HEK293T (cell line): Measurements from ENCODE around the gene CPEB4.

Experiments
- CTBP1 ChIP-seq: fragments of 450-650 bp; IDR thresholded peaks from 2 replicates; pipeline ENCODE4 v1.6.1; 2016; ENCODE audit warnings: borderline replicate concordance
- ELF4 ChIP-seq: fragments of 450-650 bp; IDR thresholded peaks from 2 replicates; pipeline ENCODE4 v1.6.1; 2017; ENCODE audit warnings: antibody characterized with exemption
- FOXA1 ChIP-seq: fragments of 450-650 bp; IDR thresholded peaks from 2 replicates; pipeline ENCODE4 v1.6.1; 2016; ENCODE audit warnings: mild to moderate bottlenecking
- HDGF ChIP-seq: fragments of 450-650 bp; IDR thresholded peaks from 2 replicates; pipeline ENCODE4 v1.6.1; 2017; ENCODE audit warnings: antibody characterized with exemption, borderline replicate concordance
- LEF1 ChIP-seq: fragments of 450-650 bp; IDR thresholded peaks from 2 replicates; pipeline ENCODE4 v1.6.1; 2017; ENCODE audit warnings: mild to moderate bottlenecking, borderline replicate concordance
- SP1 ChIP-seq: fragments of 450-650 bp; IDR thresholded peaks from 2 replicates; pipeline ENCODE4 v1.6.1; 2017

DNA sequence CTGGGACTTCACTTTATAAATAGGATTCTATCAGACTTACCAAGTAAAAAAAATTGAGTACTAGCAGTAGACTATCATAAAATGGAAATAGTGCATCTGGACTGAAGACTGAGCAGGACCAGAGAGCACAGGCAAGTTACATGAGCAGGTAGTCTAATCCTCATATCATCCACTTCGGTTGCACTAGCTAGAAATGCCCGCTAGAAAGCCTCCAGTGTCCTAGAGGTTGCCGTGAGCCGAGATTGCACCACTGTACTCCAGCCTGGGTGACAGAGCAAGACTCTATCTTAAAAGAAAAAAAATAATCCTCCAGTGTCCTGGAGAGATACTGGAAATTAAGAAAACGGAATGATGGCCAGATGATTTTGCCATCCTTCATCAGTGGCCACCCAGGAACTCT lies 120.8 kb downstream of the CPEB4 start:
- TF ChIP-seq SP1 (no peak), FOXA1 (no peak), HDGF (no peak), LEF1 (no peak), CTBP1 (no peak), ELF4 (no peak)
